Measurements from ENCODE around the gene HECTD1. TPM values are rescaled to one million over a fixed set of nuclear protein-coding genes. Genes with fewer than 3 reads are reported as not detected.

Gene HECTD1
- polyA plus RNA-seq, 1 of the 3 experiments (the other 2 are of a cell fraction), result 43.2 TPM

- Histone ChIP-seq H3K9me2 (no peaks in the 10 kb centered on the region), H3K4me2 (no peak overlapping the region), H2AFZ (ENCODE audit: low read depth) (no peak overlapping the region), H3K27ac (ENCODE audit: low read depth in 2 of 2, low read length in 1 of 2) (no peak overlapping the region), H3K36me3 (replicated peaks in 1 of 2; ENCODE audit: control insufficient read depth in 1 of 2, insufficient read depth in 2 of 2, low read length in 1 of 2) (no peaks in the 10 kb centered on the region), H3K79me2 (ENCODE audit: insufficient read depth) (no peaks in the 10 kb centered on the region), H4K20me1 (ENCODE audit: insufficient read depth) (no peaks in the 10 kb centered on the region), H3K9ac (no peak overlapping the region), H3F3A (replicated peaks; ENCODE audit: insufficient read depth) (peaks cover 6% of the 10 kb centered on the region), H3K27me3 (ENCODE audit: insufficient read depth) (no peaks in the 10 kb centered on the region), H3K9me3 (no peaks in the 10 kb centered on the region), H3K4me1 (ENCODE audit: control insufficient read depth in 1 of 2, insufficient read depth in 2 of 2, low read depth in 1 of 2, low read length in 1 of 2) (no peaks in the 10 kb centered on the region), H3K4me3 (ENCODE audit: low read depth in 2 of 2, low read length in 1 of 2) (no peak overlapping the region)
- ChIA-PET POLR2A (no interaction called here), CTCF (interaction anchor here (1.6 to 2.9 kb wide), 3 partner anchors 12 to 104 kb away, joined by 3 to 24 read pairs (median 3); no protein-coding TSS in a partner anchor)
- no peak for TF ChIP-seq RXRA (IDR thresholded peaks at IDR 0.05; ENCODE audit: borderline replicate concordance, low read depth)
- no peak for TF ChIP-seq CHD2 (IDR thresholded peaks at IDR 0.05; ENCODE audit: low read length, partially characterized antibody)
- TF ChIP-seq FOSL2 (IDR thresholded peaks at IDR 0.05; ENCODE audit: borderline replicate concordance, low read depth), result no peak
- TF ChIP-seq ELF1 (IDR thresholded peaks at IDR 0.05), result no peak
- no peak for TF ChIP-seq RCOR1 (IDR thresholded peaks at IDR 0.05; ENCODE audit: low read length)
- TF ChIP-seq EP300 (IDR thresholded peaks at IDR 0.05; ENCODE audit: borderline replicate concordance in 1 of 2, low read depth in 1 of 2, low read length in 1 of 2), result no peak
- TF ChIP-seq, protein P1, sequence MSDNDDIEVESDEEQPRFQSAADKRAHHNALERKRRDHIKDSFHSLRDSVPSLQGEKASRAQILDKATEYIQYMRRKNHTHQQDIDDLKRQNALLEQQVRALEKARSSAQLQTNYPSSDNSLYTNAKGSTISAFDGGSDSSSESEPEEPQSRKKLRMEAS (IDR thresholded peaks at IDR 0.05; ENCODE audit: low read depth), result no peak
- no peak for TF ChIP-seq REST (IDR thresholded peaks at IDR 0.05; ENCODE audit: low read depth, low read length)
- TF ChIP-seq, protein P2, sequence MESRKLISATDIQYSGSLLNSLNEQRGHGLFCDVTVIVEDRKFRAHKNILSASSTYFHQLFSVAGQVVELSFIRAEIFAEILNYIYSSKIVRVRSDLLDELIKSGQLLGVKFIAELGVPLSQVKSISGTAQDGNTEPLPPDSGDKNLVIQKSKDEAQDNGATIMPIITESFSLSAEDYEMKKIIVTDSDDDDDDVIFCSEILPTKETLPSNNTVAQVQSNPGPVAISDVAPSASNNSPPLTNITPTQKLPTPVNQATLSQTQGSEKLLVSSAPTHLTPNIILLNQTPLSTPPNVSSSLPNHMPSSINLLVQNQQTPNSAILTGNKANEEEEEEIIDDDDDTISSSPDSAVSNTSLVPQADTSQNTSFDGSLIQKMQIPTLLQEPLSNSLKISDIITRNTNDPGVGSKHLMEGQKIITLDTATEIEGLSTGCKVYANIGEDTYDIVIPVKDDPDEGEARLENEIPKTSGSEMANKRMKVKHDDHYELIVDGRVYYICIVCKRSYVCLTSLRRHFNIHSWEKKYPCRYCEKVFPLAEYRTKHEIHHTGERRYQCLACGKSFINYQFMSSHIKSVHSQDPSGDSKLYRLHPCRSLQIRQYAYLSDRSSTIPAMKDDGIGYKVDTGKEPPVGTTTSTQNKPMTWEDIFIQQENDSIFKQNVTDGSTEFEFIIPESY (IDR thresholded peaks at IDR 0.05; ENCODE audit: borderline replicate concordance, low read depth), result no peak
- TF ChIP-seq RFX5 (IDR thresholded peaks at IDR 0.05; ENCODE audit: low read length), result no peak
- TF ChIP-seq, protein P3, sequence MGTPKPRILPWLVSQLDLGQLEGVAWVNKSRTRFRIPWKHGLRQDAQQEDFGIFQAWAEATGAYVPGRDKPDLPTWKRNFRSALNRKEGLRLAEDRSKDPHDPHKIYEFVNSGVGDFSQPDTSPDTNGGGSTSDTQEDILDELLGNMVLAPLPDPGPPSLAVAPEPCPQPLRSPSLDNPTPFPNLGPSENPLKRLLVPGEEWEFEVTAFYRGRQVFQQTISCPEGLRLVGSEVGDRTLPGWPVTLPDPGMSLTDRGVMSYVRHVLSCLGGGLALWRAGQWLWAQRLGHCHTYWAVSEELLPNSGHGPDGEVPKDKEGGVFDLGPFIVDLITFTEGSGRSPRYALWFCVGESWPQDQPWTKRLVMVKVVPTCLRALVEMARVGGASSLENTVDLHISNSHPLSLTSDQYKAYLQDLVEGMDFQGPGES (IDR thresholded peaks at IDR 0.05; ENCODE audit: low read depth, low read length), result no peak
- no peak for TF ChIP-seq NRF1 (IDR thresholded peaks at IDR 0.05; ENCODE audit: low read depth, low read length)
- no peak for TF ChIP-seq USF2 (IDR thresholded peaks at IDR 0.05; ENCODE audit: borderline replicate concordance, low read depth, low read length)
- TF ChIP-seq NFIC (IDR thresholded peaks at IDR 0.05; ENCODE audit: borderline replicate concordance), result no peak
- TF ChIP-seq TCF12 (IDR thresholded peaks at IDR 0.05), result no peak
- TF ChIP-seq TAF1 (IDR thresholded peaks at IDR 0.05; ENCODE audit: borderline replicate concordance, low read depth, low read length), result no peak
- no peak for TF ChIP-seq SMC3 (IDR thresholded peaks at IDR 0.05; ENCODE audit: low read depth, low read length)
- WGBS (ENCODE audit: low lambda C conversion rate), result 98% methylated on average over 5 of the region's 5 CpGs
- no peak for DNase-seq
These were observed 123.2 kb downstream of the HECTD1 start for GRCh38 chr14:31084385-31084784.
